ENCODE results near the gene LYPD6.

- TF ChIP-seq CTCF (IDR thresholded peaks at IDR 0.05), result no peak
- no peak for TF ChIP-seq POLR2A (IDR thresholded peaks at IDR 0.05)
- no peak for TF ChIP-seq POLR2AphosphoS5 (IDR thresholded peaks at IDR 0.05)
Measured at GRCh38 chr2:149364839-149365238, 34.5 kb downstream of the LYPD6 start.
